ENCODE data around the gene DUSP5. TPM values are rescaled to one million over a fixed set of nuclear protein-coding genes. Genes with fewer than 3 reads are reported as not detected.

Gene DUSP5
- 17.7 and 28.5 TPM in 2 replicates for total RNA-seq

GRCh38 chr10:110497438-110498086, at the start of gene DUSP5:
DUSP5 (plus strand) TSS chr10:110497907; CDS start chr10:110498122, 215 bp downstream.

Other genes starting within 250 kb of the DUSP5 start
- gene SMNDC1, start 193.0 kb upstream of the DUSP5 start, total RNA-seq, result 4.3 and 4.9 TPM in 2 replicates
- 7.2 and 9.4 TPM in 2 replicates for gene SMC3, start 69.8 kb downstream of the DUSP5 start, total RNA-seq
- not detected in 2 replicates for gene RBM20, start 146.4 kb downstream of the DUSP5 start, total RNA-seq